Fibroblast of lung (primary cell): ENCODE data around the gene PVRIG. TPM values are rescaled to one million over a fixed set of nuclear protein-coding genes. Genes with fewer than 3 reads are reported as not detected.
"Not testable (repeated sequence)": the region's sequence is repeated elsewhere in the genome, so short reads cannot be mapped to it uniquely, and the experiment has no call there.

Experiments
- DNase-seq, 2 donors: peaks; one replicate each; pipeline versions ENCODE4 v3.0.0 to v3.0.0-alpha.2; 2010; ENCODE audit warnings: low read depth in 2 of 2
- H2AFZ ChIP-seq: 2 replicates; pipeline ENCODE4 v1.5.1; 2012; ENCODE audit warnings: low read length, control low read depth, inconsistent platforms
- H3K27ac ChIP-seq: 2 replicates; pipeline ENCODE4 v1.5.1; 2011; ENCODE audit warnings: low read length, control low read depth; ENCODE audit not compliant: insufficient read depth
- H3K27me3 ChIP-seq: 2 replicates; pipeline ENCODE4 v1.5.1; 2011; ENCODE audit warnings: mild to moderate bottlenecking, low read length; ENCODE audit not compliant: control insufficient read depth, insufficient read depth
- H3K36me3 ChIP-seq: 2 replicates; pipeline ENCODE4 v1.5.1; 2011; ENCODE audit warnings: low read length; ENCODE audit not compliant: control insufficient read depth, insufficient read depth
- H3K4me1 ChIP-seq: 2 replicates; pipeline ENCODE4 v1.5.1; 2011; ENCODE audit warnings: low read length; ENCODE audit not compliant: control insufficient read depth, insufficient read depth; ENCODE audit errors: extremely low read depth
- H3K4me2 ChIP-seq: 2 replicates; pipeline ENCODE4 v1.5.1; 2011; ENCODE audit warnings: low read length, control low read depth; ENCODE audit not compliant: insufficient read depth; ENCODE audit errors: extremely low read depth
- H3K4me3 ChIP-seq, 4 experiments: fragments of 200-600 bp in 1 of 4; sonication (generic) in 1 of 4; replicated peaks in 1 of 4; 2 replicates each; pipeline ENCODE4 v1.5.1; 2011 to 2016; ENCODE audit warnings: low read length in 4 of 4, low read depth in 3 of 4, mild to moderate bottlenecking in 3 of 4, control low read depth in 2 of 4, inconsistent platforms in 1 of 4, mixed read lengths in 1 of 4; ENCODE audit not compliant: insufficient read depth in 1 of 4; ENCODE audit errors: control extremely low read depth in 1 of 4
- H3K79me2 ChIP-seq: 2 replicates; pipeline ENCODE4 v1.5.1; 2012; ENCODE audit warnings: mild to moderate bottlenecking, low read length, inconsistent platforms; ENCODE audit not compliant: control insufficient read depth, insufficient read depth
- H3K9ac ChIP-seq: 2 replicates; pipeline ENCODE4 v1.5.1; 2011; ENCODE audit warnings: mild to moderate bottlenecking, low read length, control low read depth; ENCODE audit not compliant: insufficient read depth
- H3K9me3 ChIP-seq: 2 replicates; pipeline ENCODE4 v1.5.1; 2012; ENCODE audit warnings: low read depth, low read length; ENCODE audit not compliant: control insufficient read depth, insufficient read depth
- H4K20me1 ChIP-seq: 2 replicates; pipeline ENCODE4 v1.5.1; 2011; ENCODE audit warnings: low read length; ENCODE audit not compliant: control insufficient read depth, insufficient read depth; ENCODE audit errors: extremely low read depth
- EZH2 ChIP-seq: IDR thresholded peaks from 2 replicates; pipeline ENCODE4 v1.5.1; 2012; ENCODE audit warnings: low read length, control low read depth, mild to moderate bottlenecking; ENCODE audit errors: missing control alignments
- polyA plus RNA-seq, 2 donors: library from polyadenylated mRNA; depleted of rRNA in 1 of 2; stranded (reverse) in 1 of 2; unstranded in 1 of 2; fragments of >200 nt; gene quantifications; 2 replicates each; pipeline ENCODE4 v1.2.1, GENCODE V29; 2011 to 2012; ENCODE audit warnings: missing spikeins in 1 of 2
- total RNA-seq: library from RNA; depleted of rRNA; stranded (reverse); fragments of >200 nt; gene quantifications from 2 replicates; pipeline ENCODE4 v1.2.1, GENCODE V29; 2014
- TF ChIP-seq, protein P1 (sequence below), 2 donors: IDR thresholded peaks in 1 of 2; conservative IDR thresholded peaks in 1 of 2; 1 replicate in 1 of 2; 2 replicates in 1 of 2; pipeline ENCODE4 v1.5.1; 2011 to 2012; ENCODE audit warnings: low read length in 2 of 2, control low read depth in 1 of 2, inconsistent platforms in 1 of 2, low read depth in 1 of 2, mild to moderate bottlenecking in 1 of 2

The PVRIG gene
- total and polyA plus RNA-seq, 2 donors (not counting 1 experiment from before 2014, with no cell fraction given), result not detected

DNA sequence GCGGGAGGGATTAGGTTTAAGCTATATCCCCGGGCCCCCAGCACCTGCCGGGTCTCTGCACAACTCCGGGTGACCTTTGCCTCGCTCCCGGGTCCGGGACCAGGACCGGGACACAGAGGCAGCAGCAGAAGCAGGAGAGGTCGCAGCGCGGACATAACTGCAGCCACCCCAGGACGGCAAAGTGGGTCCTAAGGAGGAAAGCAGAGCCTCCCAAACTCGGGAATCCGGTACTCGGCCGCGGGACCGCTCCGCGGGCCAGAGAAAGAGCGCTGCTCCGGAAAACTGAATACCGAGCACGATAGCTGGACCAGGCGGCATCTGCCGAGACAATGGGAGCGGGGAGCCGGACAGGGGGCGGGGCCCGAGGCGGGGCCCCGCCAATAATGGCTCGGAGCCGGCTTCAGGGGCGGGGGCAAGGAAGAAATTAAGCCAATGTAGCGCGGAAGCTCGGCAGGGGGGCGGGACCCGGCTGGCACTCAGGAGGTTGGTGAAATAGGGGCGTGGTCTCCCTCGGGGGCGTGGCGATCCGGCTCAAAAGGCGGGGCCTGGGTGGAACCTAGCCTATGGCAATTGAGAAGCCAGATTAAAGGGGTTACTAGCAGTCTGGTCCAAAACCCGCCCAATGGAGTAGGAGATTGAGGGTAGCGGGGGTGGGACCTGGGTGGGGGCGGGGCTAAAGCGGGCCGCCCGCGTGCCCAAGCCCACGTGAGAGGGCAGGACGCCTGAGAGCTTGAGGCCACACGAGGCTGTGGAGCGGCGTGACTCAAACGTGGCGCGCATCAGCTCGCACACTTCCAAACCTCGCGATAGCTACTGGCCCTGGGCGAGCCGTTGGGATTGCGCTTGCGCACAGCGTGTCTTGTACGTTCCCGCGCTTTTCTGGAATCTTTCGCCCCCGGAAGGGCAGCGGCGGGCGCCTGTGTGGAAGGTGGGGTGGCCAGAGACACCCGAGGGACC lies 42.4 kb upstream of the PVRIG start, which contains the start of the genes GPC2 and STAG3:
GPC2 (minus strand) TSS at position 337 of the 957 bp plus-strand sequence; CDS start at position 155, 182 bp downstream.
STAG3 (plus strand) TSS at position 874 of the 957 bp plus-strand sequence. CDS start 2,639 bp downstream, outside the sequence.
- Histone ChIP-seq H3K4me2 (peak within 1 kb of the TSS; percentile 85), H3K79me2 (no peaks in the 10 kb centered on the region), H3K9me3 (no peaks in the 10 kb centered on the region), H3K4me1 (no peaks in the 10 kb centered on the region), H4K20me1 (no peaks in the 10 kb centered on the region), H3K36me3 (no peaks in the 10 kb centered on the region), H3K27me3 (no peaks in the 10 kb centered on the region), H2AFZ (peak within 1 kb of the TSS; percentile 84), H3K4me3 (peak within 1 kb of the TSS; percentile 70 to 78 (median 76)), H3K9ac (peak within 1 kb of the TSS; percentile 68), H3K27ac (no peak within 1 kb of the TSS)
- TF ChIP-seq EZH2, result no peak
- TF ChIP-seq, protein P1, sequence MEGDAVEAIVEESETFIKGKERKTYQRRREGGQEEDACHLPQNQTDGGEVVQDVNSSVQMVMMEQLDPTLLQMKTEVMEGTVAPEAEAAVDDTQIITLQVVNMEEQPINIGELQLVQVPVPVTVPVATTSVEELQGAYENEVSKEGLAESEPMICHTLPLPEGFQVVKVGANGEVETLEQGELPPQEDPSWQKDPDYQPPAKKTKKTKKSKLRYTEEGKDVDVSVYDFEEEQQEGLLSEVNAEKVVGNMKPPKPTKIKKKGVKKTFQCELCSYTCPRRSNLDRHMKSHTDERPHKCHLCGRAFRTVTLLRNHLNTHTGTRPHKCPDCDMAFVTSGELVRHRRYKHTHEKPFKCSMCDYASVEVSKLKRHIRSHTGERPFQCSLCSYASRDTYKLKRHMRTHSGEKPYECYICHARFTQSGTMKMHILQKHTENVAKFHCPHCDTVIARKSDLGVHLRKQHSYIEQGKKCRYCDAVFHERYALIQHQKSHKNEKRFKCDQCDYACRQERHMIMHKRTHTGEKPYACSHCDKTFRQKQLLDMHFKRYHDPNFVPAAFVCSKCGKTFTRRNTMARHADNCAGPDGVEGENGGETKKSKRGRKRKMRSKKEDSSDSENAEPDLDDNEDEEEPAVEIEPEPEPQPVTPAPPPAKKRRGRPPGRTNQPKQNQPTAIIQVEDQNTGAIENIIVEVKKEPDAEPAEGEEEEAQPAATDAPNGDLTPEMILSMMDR (conservative IDR thresholded peaks at IDR 0.05 in 1 of 2, IDR thresholded peaks at IDR 0.05 in 1 of 2; ENCODE audit: low read depth in 1 of 2, low read length in 2 of 2), result no peak
- peak; percentile 91 to 96 for DNase-seq

DNA sequence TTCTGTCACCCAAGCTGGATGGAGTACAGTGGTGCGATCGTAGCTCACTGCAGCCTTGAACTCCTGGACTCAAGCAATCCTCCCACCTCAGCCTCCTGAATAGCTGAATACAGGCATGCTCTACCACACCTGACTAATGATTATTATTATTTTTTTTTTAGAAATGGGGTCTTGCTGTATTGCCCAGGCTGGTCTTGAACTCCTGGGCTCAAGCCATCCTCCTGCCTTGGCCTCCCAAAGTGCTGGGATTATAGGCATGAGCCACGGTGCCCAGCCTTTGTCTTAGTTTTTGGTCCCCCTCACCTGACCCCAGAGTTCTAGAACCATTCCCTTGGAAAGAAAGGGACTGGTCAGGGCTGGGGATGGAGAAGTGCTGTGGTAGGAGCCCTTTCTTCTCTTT lies 39.7 kb upstream of the PVRIG start:
- H2AFZ ChIP-seq, H3K36me3 ChIP-seq, H3K27me3 ChIP-seq, H3K27ac ChIP-seq, H4K20me1 ChIP-seq, H3K4me1 ChIP-seq, H3K4me3 ChIP-seq, H3K9ac ChIP-seq, H3K9me3 ChIP-seq, H3K79me2 ChIP-seq, DNase-seq, H3K4me2 ChIP-seq: not testable (repeated sequence)

DNA sequence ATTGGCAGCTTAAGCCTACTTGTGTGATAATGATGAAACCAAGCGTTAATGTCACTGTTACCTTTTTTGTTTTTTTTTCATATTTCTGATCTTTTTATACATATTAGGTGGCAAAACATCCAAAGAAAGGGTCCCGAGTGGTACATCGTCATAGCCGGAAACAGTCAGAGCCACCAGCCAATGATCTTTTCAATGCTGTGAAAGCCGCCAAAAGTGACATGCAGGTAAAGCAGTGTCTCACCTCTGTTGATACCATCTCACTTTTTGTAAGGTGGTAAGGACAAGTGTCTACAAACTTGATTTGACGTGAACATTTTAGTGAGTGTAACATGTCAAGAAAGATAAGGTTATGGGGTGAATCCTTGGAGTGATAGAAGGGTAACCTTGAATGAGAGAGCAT lies 37.1 kb upstream of the PVRIG start:
- H4K20me1 ChIP-seq, H3K27ac ChIP-seq, DNase-seq, H2AFZ ChIP-seq, H3K9me3 ChIP-seq, H3K4me3 ChIP-seq, H3K79me2 ChIP-seq, H3K27me3 ChIP-seq, H3K4me1 ChIP-seq, H3K4me2 ChIP-seq, H3K9ac ChIP-seq, H3K36me3 ChIP-seq: not testable (repeated sequence)

DNA sequence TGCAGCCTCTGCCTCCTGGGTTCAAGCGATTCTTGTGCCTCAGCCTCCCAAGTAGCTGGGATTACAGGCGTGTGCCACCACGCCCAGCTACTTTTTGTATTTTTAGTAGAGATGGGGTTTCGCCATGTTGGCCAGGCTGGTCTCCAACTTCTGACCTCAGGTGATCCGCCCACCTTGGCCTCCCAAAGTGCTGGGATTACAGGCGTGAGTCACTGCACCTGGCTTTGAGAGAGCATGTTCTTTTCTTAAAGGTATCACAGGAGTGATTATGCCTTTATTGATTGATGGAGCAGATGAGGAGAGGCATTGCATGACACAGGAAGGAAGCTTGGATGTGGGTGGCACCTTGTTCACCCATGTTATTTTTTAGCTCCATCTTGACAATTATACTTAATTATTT lies 36.7 kb upstream of the PVRIG start:
- H4K20me1 ChIP-seq, DNase-seq, H2AFZ ChIP-seq, H3K36me3 ChIP-seq, H3K4me2 ChIP-seq, H3K9ac ChIP-seq, H3K4me1 ChIP-seq, H3K79me2 ChIP-seq, H3K27me3 ChIP-seq, H3K9me3 ChIP-seq, H3K27ac ChIP-seq, H3K4me3 ChIP-seq: not testable (repeated sequence)
